ENCODE data around the gene DENND4C.
"Not testable (repeated sequence)": the region's sequence is repeated elsewhere in the genome, so short reads cannot be mapped to it uniquely, and the experiment has no call there.

Gene DENND4C

GRCh38 chr9:19230355-19231125 is at the start of gene DENND4C:
TSS of gene DENND4C (plus strand) at chr9:19230693. CDS start at chr9:19276175, 45,482 bp downstream.
- peak; percentile 65 to 71 for DNase-seq (ENCODE audit: low read depth in 2 of 2)

DNA sequence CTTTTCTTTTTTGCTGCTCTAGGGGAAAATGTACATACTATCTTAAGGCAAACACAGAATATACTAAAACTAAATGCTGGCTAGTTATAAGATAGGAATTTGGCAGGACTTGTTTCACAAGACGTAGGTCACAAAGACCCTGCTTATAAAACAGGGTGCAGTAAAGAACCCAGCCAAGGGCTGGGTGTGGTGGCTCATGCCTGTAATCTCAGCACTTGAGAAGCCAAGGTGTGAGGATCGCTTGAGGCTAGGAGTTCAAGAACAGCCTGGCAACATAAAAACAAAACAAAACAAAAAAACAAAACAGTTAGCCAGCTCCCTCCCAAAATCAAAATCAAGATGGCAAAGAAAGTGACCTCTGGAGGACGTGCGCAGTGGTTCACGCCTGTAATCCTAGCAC is 49.5 kb upstream of the DENND4C start:
- no peak for DNase-seq (ENCODE audit: low read depth in 2 of 2)

- no peak for DNase-seq (ENCODE audit: low read depth in 2 of 2)
These were observed 48.9 kb upstream of the DENND4C start for GRCh38 chr9:19181561-19181960.

DNA sequence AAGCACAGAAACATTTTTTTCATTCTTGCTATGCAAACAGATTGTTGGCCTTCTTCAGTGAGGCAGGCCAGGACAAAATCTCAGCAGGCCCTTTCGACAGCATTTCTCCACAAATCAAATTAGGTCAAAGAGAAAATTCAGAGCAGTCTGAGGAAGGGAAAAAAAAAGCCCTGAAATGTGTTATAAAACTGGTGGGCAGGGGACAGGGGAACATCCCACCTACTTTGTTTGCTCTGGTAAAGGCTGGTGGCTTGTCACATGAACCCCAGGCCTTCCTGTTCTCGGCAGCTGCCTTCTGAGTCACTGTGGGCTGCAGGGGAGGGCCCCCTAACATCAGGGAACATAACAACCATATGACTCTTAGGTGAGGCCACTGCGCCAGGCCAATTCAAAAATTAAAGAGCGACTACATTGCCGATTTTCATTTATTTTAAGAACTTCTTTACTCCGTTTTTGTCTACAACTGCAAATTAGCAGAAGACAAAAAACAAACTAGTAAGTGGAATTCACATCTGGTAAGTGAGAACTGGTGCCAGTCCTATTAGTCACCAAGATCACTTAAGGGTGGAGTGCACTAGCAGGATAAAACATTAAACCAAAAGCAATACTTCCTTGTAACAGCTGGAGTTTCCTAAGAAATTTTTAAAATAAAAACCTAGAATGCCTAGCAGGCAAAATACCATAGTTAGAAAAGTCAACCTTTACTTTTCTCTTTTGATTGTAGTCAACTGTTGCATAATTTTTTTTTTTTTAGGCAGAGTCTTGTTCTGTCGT is 46.2 kb upstream of the DENND4C start:
- peak; percentile 66 to 68 for DNase-seq (ENCODE audit: low read depth in 2 of 2)

DNA sequence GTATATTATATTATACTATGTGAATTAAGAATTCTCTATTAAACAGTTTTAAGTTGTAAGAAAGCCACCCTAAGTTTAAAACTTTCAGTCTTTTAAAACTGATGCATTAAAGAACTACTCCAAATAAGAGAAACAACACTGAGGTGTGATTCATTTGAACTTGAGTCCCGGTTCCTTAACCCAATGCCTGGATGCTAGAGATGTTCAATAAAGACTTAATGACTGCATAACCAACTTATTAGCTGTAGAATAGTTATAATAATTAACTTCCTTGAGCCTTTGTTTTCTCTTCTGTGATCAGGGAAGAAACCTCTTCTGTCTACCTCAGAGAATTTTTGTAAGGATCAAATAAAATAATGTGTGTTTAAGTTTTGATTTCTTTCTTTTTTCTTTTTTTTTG is 45.3 kb upstream of the DENND4C start:
- DNase-seq (ENCODE audit: low read depth in 2 of 2) = no peak

GRCh38 chr9:19186232-19186631 is 44.3 kb upstream of the DENND4C start:
- DNase-seq (ENCODE audit: low read depth in 2 of 2) = no peak

DNA sequence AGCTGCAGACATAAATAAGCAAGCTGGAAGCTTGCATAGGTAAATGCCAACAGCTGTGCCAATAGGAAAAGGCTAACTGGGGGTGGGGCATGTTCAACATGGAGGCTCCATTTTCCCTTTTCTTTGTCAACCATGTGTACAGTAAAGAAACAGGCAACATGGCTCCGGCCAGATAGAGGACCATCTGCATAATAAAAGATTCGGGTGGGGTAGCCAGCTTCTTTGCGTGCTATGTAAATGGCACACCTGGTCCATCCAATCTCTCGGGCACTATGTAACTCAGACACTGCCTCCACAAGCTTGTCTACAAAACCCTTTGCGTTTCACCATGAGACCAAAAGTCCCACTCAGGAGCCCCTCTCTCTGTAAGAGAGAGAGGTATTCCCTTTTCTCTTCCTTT is 41.7 kb upstream of the DENND4C start:
- no peak for DNase-seq (ENCODE audit: low read depth in 2 of 2)

DNA sequence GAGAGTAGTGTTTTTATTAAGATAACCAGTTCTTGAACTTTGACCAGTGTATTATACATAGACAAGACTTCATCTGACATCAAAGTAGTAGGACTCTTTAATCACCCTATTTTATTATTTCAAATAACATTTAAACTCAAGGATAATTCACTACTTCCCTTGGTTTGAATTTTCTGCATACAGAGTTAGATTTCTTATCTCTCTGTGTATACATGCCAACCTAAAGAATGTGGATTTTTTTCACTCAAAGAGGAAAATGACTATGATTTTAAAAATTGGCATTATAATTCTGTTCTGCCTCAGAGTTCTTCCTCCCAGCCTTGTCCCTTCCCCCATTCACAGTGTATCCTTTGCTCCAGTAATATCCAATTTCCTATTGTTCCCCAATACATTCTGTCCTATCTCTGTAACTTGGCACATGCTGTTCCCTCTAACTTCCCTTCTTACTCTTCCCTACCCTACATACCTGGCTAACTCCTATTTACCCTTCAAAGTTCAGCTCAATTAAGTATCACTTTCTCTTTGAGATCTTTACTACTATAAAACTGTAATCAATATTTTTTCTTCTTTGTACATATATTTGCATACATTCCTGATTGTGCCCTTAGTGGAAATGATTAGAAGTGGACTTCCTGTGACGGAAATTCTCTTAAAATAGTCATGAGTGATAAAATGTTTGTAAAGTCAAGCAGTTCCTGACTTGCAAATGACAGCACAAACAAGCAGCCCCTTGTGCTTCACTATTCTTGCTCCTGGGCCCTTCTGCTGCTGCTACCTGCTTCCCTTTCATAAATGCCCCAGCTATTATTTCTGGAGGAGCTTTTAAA is 38.1 kb upstream of the DENND4C start:
- DNase-seq (ENCODE audit: low read depth in 2 of 2) = no peak

GRCh38 chr9:19193029-19193324 is 37.5 kb upstream of the DENND4C start:
- DNase-seq (ENCODE audit: low read depth in 2 of 2) = no peak

DNA sequence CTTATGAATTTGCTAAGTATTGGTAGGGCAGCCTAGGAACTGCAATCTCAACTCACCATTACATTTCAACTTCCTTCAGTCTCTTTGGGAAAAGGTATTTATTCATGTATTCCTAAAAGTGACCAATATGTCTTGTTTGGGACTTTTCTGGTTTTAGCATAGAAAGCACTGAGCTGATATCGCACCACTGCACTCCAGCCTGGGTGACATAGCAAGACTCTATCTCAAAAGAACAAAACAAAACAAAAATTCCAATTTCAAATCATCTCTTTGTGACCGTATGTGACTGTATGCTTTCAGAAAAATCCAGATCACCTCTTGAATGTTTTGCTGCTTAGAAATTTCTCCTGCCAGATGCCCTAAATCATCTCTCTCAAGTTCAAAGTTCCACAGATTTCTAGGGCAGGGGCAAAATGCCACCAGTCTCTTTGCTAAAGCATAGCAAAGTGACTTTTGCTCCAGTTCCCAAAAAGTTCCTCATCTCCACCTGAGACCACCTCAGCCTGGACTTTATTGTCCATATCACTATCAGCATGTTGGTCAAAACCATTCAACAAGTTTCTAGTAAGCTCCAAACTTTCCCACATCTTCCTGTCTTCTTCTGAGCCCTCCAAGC is 37.0 kb upstream of the DENND4C start:
- not testable (repeated sequence) for DNase-seq (ENCODE audit: low read depth in 2 of 2)

GRCh38 chr9:19198406-19198805 is 32.1 kb upstream of the DENND4C start:
- no peak for DNase-seq (ENCODE audit: low read depth in 2 of 2)

GRCh38 chr9:19199012-19199411 is 31.5 kb upstream of the DENND4C start:
- no peak for DNase-seq (ENCODE audit: low read depth in 2 of 2)

- DNase-seq (ENCODE audit: low read depth in 2 of 2) = no peak
These were observed 30.3 kb upstream of the DENND4C start for GRCh38 chr9:19200229-19200628.

- DNase-seq (ENCODE audit: low read depth in 2 of 2) = no peak
These were observed 28.3 kb upstream of the DENND4C start for GRCh38 chr9:19201899-19202891.

- no peak for DNase-seq (ENCODE audit: low read depth in 2 of 2)
These were observed 27.4 kb upstream of the DENND4C start for GRCh38 chr9:19203058-19203457.

GRCh38 chr9:19208653-19209052 is 21.8 kb upstream of the DENND4C start:
- DNase-seq (ENCODE audit: low read depth in 2 of 2) = no peak

DNA sequence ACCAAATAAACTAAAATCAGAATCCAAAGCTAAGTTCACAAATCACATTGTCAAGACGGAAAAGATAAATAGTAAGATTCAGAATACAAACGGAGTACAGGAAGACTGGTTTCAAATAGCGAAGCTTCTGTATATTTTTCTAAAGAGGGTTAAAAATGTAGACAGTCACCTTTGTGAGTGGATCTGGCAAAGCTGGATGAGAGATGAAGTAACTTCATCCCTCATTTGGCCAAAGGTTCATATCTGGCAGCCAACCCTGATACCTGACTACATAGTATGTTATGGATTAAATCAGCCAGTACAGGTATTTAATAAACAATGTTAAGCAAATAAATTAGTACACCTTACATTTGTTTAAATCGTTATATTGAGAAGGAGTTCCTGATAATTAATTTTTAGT is 21.3 kb upstream of the DENND4C start:
- no peak for DNase-seq (ENCODE audit: low read depth in 2 of 2)

- no peak for DNase-seq (ENCODE audit: low read depth in 2 of 2)
These were observed 16.7 kb upstream of the DENND4C start for GRCh38 chr9:19213823-19214222.

DNA sequence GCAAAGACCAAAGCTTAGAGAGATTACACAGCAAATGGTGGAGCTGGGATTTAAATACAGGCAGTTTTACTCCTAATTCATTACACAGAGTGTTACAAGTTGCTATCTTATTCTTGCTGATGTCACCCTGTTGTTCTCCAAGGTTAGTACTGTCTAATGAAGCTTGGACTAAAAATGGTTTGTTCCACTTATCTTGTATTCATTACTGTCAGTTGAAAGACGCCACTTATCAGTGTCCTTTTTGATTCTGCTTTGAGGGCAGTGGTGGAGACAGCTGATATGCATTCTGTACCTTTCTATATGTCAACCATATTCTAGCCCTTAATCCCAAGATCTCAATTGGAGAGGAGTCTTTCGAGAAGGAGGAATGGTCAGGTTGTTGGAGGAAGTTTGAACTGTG is 14.0 kb upstream of the DENND4C start:
- DNase-seq (ENCODE audit: low read depth in 2 of 2) = no peak

- DNase-seq (ENCODE audit: low read depth in 2 of 2) = no peak
These were observed 9.2 kb upstream of the DENND4C start for GRCh38 chr9:19221326-19221725.

DNA sequence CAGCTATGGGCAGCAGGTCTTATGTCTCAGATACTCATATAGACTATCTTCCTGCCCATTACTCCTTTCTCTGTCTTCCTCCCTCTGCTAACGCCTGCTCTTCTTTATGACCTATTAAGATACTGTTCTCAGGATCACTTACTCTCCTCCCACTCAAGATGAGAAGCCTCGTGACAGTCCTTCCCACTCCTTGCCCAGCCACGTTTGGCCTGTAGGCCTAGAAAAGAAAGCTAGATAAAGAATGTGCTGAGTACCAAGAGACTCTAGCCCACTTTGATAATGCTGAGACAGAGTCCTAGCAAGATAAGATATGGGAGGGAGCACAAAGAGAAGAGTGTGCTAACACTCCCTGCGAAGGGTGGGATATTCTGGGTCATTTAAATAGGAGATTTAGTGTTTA is 6.8 kb upstream of the DENND4C start:
- DNase-seq (ENCODE audit: low read depth in 2 of 2) = no peak

Data from stimulated activated CD8-positive, alpha-beta memory T cell treated with anti-CD3 and anti-CD28 coated beads, Interleukin-2, amount 100 ng/mL, for 48 hours (primary cell).